Uterus (tissue), 2 donors: Measurements from ENCODE around the gene TRAPPC12.

Source experiments
- POLR2A ChIP-seq, 2 donors: fragments of 450-650 bp; IDR thresholded peaks; one replicate each; pipeline ENCODE4 v1.6.1; 2016; ENCODE audit warnings: antibody characterized with exemption in 2 of 2, mild to moderate bottlenecking in 1 of 2, moderate library complexity in 1 of 2
- TF ChIP-seq, protein P1 (sequence below), 4 experiments: fragments of 200-600 bp in 2 of 4; fragments of 450-650 bp in 2 of 4; sonication (generic) in 2 of 4; IDR thresholded peaks; one replicate each; pipeline ENCODE4 v1.5.1; 2016 to 2019; ENCODE audit warnings: antibody characterized with exemption in 4 of 4, mild to moderate bottlenecking in 2 of 4, moderate library complexity in 1 of 4

GRCh38 chr2:3379647-3380534, at the start of gene TRAPPC12:
- TF ChIP-seq, protein P1, sequence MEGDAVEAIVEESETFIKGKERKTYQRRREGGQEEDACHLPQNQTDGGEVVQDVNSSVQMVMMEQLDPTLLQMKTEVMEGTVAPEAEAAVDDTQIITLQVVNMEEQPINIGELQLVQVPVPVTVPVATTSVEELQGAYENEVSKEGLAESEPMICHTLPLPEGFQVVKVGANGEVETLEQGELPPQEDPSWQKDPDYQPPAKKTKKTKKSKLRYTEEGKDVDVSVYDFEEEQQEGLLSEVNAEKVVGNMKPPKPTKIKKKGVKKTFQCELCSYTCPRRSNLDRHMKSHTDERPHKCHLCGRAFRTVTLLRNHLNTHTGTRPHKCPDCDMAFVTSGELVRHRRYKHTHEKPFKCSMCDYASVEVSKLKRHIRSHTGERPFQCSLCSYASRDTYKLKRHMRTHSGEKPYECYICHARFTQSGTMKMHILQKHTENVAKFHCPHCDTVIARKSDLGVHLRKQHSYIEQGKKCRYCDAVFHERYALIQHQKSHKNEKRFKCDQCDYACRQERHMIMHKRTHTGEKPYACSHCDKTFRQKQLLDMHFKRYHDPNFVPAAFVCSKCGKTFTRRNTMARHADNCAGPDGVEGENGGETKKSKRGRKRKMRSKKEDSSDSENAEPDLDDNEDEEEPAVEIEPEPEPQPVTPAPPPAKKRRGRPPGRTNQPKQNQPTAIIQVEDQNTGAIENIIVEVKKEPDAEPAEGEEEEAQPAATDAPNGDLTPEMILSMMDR (IDR thresholded peaks at IDR 0.05), result peak in 3 of 4 experiments; percentile 30 to 49 (median 46)
- peak; percentile 60 to 80 for TF ChIP-seq POLR2A (IDR thresholded peaks at IDR 0.05)
